ENCODE results near the gene GPA33.

DNA sequence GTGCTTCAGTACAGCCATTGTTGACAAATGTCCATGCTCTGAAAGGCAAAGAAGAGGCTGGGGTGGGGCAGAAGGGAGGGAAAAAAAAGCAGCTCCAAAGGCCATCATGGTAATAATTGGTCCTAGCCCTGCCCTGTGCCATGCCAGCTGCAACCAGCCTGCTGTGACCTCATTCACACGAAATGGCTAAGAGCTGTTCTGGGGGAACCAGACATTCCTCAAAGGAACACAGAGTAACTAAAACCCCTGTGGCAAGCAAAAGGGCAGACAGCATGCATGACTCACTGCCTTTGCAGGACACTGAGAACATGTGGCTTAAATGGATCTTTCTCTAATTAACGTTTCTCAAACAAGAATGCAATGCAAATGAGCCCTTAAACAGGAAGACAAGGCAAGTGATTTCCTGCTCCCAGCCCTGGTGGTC, 46.0 kb upstream of the GPA33 start:
- TF ChIP-seq, protein P1, sequence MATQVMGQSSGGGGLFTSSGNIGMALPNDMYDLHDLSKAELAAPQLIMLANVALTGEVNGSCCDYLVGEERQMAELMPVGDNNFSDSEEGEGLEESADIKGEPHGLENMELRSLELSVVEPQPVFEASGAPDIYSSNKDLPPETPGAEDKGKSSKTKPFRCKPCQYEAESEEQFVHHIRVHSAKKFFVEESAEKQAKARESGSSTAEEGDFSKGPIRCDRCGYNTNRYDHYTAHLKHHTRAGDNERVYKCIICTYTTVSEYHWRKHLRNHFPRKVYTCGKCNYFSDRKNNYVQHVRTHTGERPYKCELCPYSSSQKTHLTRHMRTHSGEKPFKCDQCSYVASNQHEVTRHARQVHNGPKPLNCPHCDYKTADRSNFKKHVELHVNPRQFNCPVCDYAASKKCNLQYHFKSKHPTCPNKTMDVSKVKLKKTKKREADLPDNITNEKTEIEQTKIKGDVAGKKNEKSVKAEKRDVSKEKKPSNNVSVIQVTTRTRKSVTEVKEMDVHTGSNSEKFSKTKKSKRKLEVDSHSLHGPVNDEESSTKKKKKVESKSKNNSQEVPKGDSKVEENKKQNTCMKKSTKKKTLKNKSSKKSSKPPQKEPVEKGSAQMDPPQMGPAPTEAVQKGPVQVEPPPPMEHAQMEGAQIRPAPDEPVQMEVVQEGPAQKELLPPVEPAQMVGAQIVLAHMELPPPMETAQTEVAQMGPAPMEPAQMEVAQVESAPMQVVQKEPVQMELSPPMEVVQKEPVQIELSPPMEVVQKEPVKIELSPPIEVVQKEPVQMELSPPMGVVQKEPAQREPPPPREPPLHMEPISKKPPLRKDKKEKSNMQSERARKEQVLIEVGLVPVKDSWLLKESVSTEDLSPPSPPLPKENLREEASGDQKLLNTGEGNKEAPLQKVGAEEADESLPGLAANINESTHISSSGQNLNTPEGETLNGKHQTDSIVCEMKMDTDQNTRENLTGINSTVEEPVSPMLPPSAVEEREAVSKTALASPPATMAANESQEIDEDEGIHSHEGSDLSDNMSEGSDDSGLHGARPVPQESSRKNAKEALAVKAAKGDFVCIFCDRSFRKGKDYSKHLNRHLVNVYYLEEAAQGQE (IDR thresholded peaks at IDR 0.05; ENCODE audit: low read depth), result no peak
- TF ChIP-seq EP300 (IDR thresholded peaks at IDR 0.05; ENCODE audit: borderline replicate concordance), result no peak
- TF ChIP-seq TCF12 (IDR thresholded peaks at IDR 0.05; ENCODE audit: low read depth), result no peak
- TF ChIP-seq ZBTB7A (IDR thresholded peaks at IDR 0.05; ENCODE audit: low read depth), result no peak
- TF ChIP-seq, protein P2, sequence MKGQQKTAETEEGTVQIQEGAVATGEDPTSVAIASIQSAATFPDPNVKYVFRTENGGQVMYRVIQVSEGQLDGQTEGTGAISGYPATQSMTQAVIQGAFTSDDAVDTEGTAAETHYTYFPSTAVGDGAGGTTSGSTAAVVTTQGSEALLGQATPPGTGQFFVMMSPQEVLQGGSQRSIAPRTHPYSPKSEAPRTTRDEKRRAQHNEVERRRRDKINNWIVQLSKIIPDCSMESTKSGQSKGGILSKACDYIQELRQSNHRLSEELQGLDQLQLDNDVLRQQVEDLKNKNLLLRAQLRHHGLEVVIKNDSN (IDR thresholded peaks at IDR 0.05), result no peak
- no peak for TF ChIP-seq TAF1 (IDR thresholded peaks at IDR 0.05; ENCODE audit: low read depth)
- TF ChIP-seq RAD21 (IDR thresholded peaks at IDR 0.05; ENCODE audit: low read depth), result no peak
- no peak for TF ChIP-seq NFIC (IDR thresholded peaks at IDR 0.05)
